GM19240 (cell line): ENCODE data around the gene DNER.

Source experiments
- DNase-seq: peaks from one replicate; pipeline ENCODE4 v3.0.0; 2011; ENCODE audit warnings: low spot score; ENCODE audit not compliant: insufficient read length

DNER gene

GRCh38 chr2:229443546-229444268, 270.6 kb downstream of the DNER start:
- no peak for DNase-seq

GRCh38 chr2:229443141-229443540, 271.2 kb downstream of the DNER start:
- DNase-seq, result no peak

GRCh38 chr2:229438430-229439159, 275.8 kb downstream of the DNER start:
- no peak for DNase-seq

DNA sequence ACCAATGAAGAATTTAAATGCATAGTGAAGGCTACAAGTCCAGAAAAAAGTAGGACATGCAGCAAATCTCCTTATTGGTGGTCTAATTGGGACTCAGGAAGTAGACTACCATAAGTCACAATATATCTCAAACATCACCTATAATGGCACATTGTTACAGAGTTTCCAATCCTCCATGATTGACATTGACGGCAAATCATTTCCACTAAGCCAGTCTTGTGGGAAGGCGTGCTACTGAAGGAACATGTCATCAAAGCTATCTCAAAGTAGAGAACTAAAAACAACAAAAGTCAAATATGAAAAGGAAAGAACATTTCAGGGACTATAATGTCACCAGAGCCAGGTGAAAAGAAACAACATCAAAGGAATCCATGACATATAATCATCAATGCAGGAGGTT, 276.9 kb downstream of the DNER start:
- DNase-seq, result no peak

GRCh38 chr2:229434187-229434586, 280.2 kb downstream of the DNER start:
- no peak for DNase-seq

GRCh38 chr2:229433351-229433750, 281.0 kb downstream of the DNER start:
- DNase-seq, result no peak

DNA sequence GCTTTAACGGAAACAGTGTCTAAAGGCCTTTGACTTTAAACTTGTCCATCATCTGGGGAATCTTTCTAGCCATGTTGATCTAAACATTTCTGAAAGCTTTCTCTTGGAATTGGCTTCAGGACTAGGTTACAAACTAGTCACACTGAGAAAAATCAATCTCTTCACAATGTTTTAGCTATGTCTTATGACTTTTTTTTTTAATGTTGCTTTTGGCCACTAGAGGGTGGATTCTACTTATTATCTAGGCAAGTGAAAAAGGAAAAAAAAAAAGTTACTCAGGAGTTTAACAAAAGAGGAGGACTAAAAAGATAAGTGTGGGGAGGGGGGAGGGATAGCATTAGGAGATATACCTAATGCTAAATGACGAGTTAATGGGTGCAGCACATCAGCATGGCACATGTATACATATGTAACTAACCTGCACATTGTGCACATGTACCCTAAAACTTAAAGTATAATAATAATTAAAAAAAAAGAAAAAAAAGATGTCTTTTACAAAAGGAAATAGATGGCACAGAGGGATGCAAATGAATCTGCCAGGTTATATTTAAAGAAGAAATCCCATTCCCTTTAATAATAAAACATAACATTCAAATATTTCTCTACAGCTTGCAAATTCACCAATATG, 282.9 kb downstream of the DNER start:
- DNase-seq, result no peak

DNA sequence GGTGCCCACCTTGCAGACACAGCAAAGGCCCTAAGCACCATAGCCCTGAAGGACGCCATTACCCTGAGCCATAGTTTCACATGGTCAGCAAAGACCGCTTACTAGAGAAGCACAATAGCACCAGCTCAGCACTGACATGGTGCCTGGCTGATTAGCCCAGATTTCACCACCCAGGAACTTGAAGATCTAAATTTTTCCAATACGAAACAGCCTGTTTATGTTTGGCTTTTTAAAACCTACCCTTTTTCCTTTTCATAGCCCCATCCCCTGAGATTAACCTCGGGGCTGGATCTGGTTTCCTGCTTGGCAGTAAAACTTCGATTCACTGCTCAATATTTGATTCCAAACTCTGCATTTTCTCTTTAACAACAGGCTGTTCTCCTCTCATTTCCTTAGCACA, 284.8 kb downstream of the DNER start:
- no peak for DNase-seq

GRCh38 chr2:229426464-229426863, 287.9 kb downstream of the DNER start:
- DNase-seq, result no peak

GRCh38 chr2:229425598-229425997, 288.8 kb downstream of the DNER start:
- DNase-seq, result no peak

GRCh38 chr2:229422063-229422462, 292.3 kb downstream of the DNER start:
- no peak for DNase-seq

DNA sequence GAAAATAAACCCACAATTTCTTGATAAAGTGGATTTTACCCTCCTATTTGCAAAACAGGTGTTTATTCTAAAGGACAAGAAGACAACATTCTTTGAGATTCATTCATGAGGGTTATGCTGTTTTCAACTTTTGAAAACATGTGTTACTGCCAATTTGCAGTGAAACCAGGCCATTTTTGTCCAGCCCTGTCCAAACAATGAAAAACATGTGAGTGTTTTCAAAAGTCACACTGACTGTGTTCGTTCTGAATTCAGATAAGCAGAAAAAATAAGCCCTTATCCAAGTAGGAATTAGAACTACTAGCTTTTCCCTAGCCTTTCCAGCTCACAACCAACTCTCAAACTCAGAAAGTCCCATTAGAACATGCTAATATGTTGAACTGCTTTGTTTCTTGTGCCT, 295.2 kb downstream of the DNER start:
- no peak for DNase-seq

- DNase-seq, result no peak
These were observed 296.4 kb downstream of the DNER start for GRCh38 chr2:229417916-229418315.

DNA sequence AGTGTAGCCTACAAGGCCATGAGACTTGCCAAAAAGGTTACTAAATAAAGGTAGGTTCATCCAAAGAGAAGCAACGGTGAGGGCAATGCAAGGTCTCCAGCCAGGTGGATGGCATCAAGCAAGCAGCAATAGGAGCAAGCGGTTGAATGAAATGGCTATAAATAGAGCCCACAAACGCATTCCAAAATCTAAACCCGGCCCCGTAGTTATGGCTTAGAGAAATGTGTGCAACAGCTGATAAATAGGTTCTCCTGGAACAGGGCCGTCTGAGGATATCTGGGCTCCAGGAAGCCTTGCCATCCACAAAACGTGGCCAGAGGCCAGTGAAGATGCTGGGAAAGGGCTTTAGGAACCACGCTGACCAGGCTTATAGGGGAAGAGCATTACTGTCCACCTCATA, 297.2 kb downstream of the DNER start:
- DNase-seq, result no peak

DNA sequence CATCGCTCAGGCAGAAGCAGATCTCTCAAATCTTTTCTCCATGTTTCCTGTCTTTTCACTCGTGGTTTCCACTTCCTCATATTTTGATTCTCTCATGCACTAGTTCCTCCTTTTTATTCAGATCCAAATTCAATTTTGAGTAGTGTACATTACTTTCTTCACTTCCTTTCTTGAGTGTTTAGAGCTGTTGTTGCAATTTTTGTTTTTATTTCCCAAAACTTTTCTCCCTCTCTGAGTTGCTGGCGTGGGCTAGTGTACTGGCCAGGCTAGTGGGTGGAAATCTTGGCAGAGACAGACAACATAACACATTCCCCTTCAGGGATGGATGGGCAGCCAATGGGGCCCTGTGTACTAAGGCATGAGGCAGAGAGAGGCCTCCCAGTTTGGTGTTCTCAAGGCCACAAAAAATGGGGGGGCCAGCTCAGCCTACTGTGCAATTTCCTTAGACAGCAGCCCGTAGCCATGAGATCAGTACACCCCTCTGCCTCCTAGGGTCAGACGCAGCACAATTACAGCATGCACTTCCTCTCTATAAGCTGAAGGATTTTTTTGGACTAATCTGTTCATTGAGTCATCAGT, 298.1 kb downstream of the DNER start:
- DNase-seq, result no peak

DNA sequence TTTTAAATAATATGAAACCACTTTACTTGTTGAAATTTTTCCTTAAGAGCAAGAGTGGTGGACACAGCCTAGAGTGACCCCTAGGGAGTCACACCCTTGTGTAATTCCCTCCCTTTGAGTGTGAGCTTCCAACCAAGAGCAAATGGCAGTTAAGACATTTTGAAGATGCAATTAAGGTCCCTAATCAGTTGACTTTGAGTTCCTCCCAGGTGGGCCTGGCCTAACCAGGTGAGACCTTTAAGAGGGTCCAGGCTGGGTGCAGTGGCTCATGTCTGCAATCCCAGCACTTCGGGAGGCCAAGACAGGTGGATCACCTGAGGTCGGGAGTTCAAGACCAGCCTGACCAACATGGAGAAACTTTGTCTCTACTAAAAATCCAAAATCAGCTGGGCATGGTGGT, 299.7 kb downstream of the DNER start:
- no peak for DNase-seq

GRCh38 chr2:229412686-229413085, 301.7 kb downstream of the DNER start:
- DNase-seq, result no peak

DNA sequence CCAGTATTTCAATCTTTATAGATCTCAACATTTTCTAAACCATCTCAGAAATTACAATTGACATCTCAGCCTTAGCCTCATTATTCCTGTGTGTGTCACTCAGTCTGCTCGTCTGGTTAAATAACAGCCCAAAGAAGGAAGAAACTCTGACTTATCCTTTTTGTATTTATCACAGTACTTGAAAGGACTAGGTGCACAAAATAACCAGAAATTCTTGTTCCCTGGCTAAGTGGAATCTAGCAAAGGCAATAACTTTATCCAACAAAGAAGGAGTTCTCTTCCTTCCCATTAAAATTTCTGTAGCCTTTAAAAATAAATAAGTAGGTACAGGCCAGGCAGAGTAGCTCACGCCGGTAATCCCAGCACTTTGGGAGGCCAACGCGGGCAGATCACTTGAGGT, 303.4 kb downstream of the DNER start:
- no peak for DNase-seq

DNA sequence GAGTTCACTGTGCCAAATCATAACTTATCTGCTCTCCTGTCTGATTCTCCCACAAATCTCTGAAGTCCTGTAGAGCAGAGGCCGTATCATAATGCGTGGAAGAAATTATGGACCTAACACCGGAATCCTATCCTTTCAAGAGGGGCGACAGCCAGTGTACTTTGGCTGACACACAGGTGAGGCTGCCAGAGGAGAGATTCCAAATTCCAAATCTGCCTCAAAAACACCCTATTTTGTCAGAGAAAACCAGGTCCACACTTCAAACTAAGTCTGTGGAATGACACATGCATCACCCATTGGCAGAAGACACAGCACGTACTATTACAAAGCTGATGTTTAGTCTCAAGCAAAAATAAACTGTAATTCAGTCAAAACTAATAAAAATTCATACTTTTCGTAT, 304.1 kb downstream of the DNER start:
- no peak for DNase-seq

DNA sequence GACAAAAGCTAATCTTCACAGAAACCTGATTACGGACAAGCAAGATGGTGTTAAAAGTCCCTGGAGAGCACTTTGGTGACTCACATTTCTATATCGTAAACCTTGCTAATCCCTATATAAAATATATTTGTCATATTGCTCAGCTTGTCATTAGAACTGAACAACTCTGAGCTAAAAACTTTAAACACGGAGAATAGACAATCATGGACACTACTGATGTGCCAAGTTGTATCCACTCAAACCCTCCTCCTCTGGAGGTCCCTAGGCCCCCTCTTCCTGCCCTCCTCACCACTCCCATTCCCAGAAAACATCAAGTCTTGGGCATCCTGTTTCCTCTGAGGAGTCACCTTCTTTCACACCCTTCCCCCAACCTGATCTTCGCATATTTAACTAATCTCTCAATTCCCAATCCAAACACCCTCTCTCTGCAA, 304.6 kb downstream of the DNER start:
- DNase-seq, result no peak

GRCh38 chr2:229408962-229409361, 305.4 kb downstream of the DNER start:
- no peak for DNase-seq

DNA sequence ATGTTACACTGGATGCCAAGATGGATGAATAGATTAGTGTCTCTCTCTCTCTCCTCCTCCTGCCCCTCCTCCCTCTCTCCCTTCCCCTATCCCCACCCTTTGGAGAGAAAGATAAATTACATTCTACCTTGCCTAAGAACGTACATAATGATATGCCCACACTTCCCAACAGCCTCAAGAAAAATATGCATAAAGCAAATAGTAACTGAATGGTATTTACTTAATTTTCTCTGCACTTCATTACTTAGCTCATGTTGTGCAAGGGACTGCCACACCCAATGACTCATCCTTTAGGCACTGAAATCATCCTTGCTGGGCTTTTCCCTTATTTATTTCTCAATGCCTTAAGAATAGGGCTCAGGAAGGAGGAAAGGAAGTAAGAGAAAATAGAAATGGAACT, 306.0 kb downstream of the DNER start:
- no peak for DNase-seq
